Germinal center (tissue), 1 donor: ENCODE results near the gene TULP4.
"Not testable (repeated sequence)": the region's sequence is repeated elsewhere in the genome, so short reads cannot be mapped to it uniquely, and the experiment has no call there.

Experiments
- DNase-seq: peaks from one replicate; pipeline ENCODE4 v3.0.0; 2012; ENCODE audit warnings: mixed read lengths, low spot score

TULP4 gene

GRCh38 chr6:158529629-158530028 lies 217.4 kb downstream of the TULP4 start:
- no peak for DNase-seq

GRCh38 chr6:158531566-158531965 lies 219.3 kb downstream of the TULP4 start:
- no peak for DNase-seq

GRCh38 chr6:158531970-158532369 lies 219.7 kb downstream of the TULP4 start:
- no peak for DNase-seq

- peak; percentile 72 for DNase-seq
Observed at GRCh38 chr6:158536084-158536890, 224.0 kb downstream of the TULP4 start.

GRCh38 chr6:158536891-158537798 lies 224.9 kb downstream of the TULP4 start:
- no peak for DNase-seq

- no peak for DNase-seq
Observed at GRCh38 chr6:158538741-158539140, 226.5 kb downstream of the TULP4 start.

- no peak for DNase-seq
Observed at GRCh38 chr6:158539413-158539812, 227.1 kb downstream of the TULP4 start.

GRCh38 chr6:158539881-158540280 lies 227.6 kb downstream of the TULP4 start:
- DNase-seq, result no peak

- DNase-seq, result no peak
Observed at GRCh38 chr6:158543606-158544185, 231.4 kb downstream of the TULP4 start.

GRCh38 chr6:158544428-158544827 lies 232.2 kb downstream of the TULP4 start:
- no peak for DNase-seq

- DNase-seq, result no peak
Observed at GRCh38 chr6:158545043-158545966, 233.0 kb downstream of the TULP4 start.

GRCh38 chr6:158548418-158549161 lies 236.3 kb downstream of the TULP4 start:
- DNase-seq, result no peak

- DNase-seq, result no peak
Observed at GRCh38 chr6:158552055-158552795, 240.0 kb downstream of the TULP4 start.

- DNase-seq, result no peak
Observed at GRCh38 chr6:158552796-158553138, 240.5 kb downstream of the TULP4 start.

GRCh38 chr6:158554611-158555361 lies 242.5 kb downstream of the TULP4 start:
- DNase-seq, result no peak

- no peak for DNase-seq
Observed at GRCh38 chr6:158556113-158556512, 243.8 kb downstream of the TULP4 start.

GRCh38 chr6:158557110-158557509 lies 244.8 kb downstream of the TULP4 start:
- not testable (repeated sequence) for DNase-seq

GRCh38 chr6:158557927-158558326 lies 245.7 kb downstream of the TULP4 start:
- DNase-seq, result no peak
